HEK293T (cell line): ENCODE results near the gene SYTL2.

ENCODE experiments used
- CTCF ChIA-PET: fragments of 350-600 bp; formaldehyde crosslinking; extraction: SDS; loops from one replicate; lab custom pipeline; 2021; ENCODE audit warnings: antibody characterized with exemption, inconsistent platforms; lab: Yijun Ruan, JAX
- POLR2A ChIA-PET: fragments of 350-600 bp; formaldehyde crosslinking; extraction: SDS; loops from one replicate; lab custom pipeline; 2020; ENCODE audit warnings: antibody characterized with exemption, inconsistent platforms; lab: Yijun Ruan, JAX
- DNase-seq: peaks from one replicate; pipeline ENCODE4 v3.0.0; 2012; ENCODE audit warnings: mixed read lengths; ENCODE audit errors: extremely low spot score
- ARNT ChIP-seq: fragments of 450-650 bp; IDR thresholded peaks from 2 replicates; pipeline ENCODE4 v1.6.1; 2017; ENCODE audit warnings: mild to moderate bottlenecking
- BHLHE40 ChIP-seq: fragments of 450-650 bp; IDR thresholded peaks from 2 replicates; pipeline ENCODE4 v1.6.1; 2016; ENCODE audit warnings: mild to moderate bottlenecking, moderate library complexity, borderline replicate concordance
- CTBP1 ChIP-seq: fragments of 450-650 bp; IDR thresholded peaks from 2 replicates; pipeline ENCODE4 v1.6.1; 2016; ENCODE audit warnings: borderline replicate concordance
- ELF4 ChIP-seq: fragments of 450-650 bp; IDR thresholded peaks from 2 replicates; pipeline ENCODE4 v1.6.1; 2017; ENCODE audit warnings: antibody characterized with exemption
- FOXA1 ChIP-seq: fragments of 450-650 bp; IDR thresholded peaks from 2 replicates; pipeline ENCODE4 v1.6.1; 2016; ENCODE audit warnings: mild to moderate bottlenecking
- FOXK2 ChIP-seq: fragments of 450-650 bp; IDR thresholded peaks from 2 replicates; pipeline ENCODE4 v1.6.1; 2016; ENCODE audit warnings: mild to moderate bottlenecking
- FOXM1 ChIP-seq: fragments of 450-650 bp; IDR thresholded peaks from 2 replicates; pipeline ENCODE4 v1.6.1; 2017; ENCODE audit warnings: mild to moderate bottlenecking, borderline replicate concordance
- HDGF ChIP-seq: fragments of 450-650 bp; IDR thresholded peaks from 2 replicates; pipeline ENCODE4 v1.6.1; 2017; ENCODE audit warnings: antibody characterized with exemption, borderline replicate concordance
- L3MBTL2 ChIP-seq: fragments of 450-650 bp; conservative IDR thresholded peaks from 2 replicates; pipeline ENCODE4 v1.6.1; 2016; ENCODE audit warnings: mild to moderate bottlenecking
- LEF1 ChIP-seq: fragments of 450-650 bp; IDR thresholded peaks from 2 replicates; pipeline ENCODE4 v1.6.1; 2017; ENCODE audit warnings: mild to moderate bottlenecking, borderline replicate concordance
- NFRKB ChIP-seq: fragments of 450-650 bp; IDR thresholded peaks from 2 replicates; pipeline ENCODE4 v1.6.1; 2016; ENCODE audit warnings: mild to moderate bottlenecking, moderate library complexity
- SP1 ChIP-seq: fragments of 450-650 bp; IDR thresholded peaks from 2 replicates; pipeline ENCODE4 v1.6.1; 2017
- SUZ12 ChIP-seq: fragments of 450-650 bp; IDR thresholded peaks from 2 replicates; pipeline ENCODE4 v1.6.1; 2016; ENCODE audit warnings: mild to moderate bottlenecking
- TARDBP ChIP-seq: fragments of 450-650 bp; IDR thresholded peaks from 2 replicates; pipeline ENCODE4 v1.6.1; 2016
- ZNF384 ChIP-seq: fragments of 450-650 bp; IDR thresholded peaks from 2 replicates; pipeline ENCODE4 v1.6.1; 2016
- TF ChIP-seq, protein P1 (sequence below): fragments of 450-650 bp; IDR thresholded peaks from 2 replicates; pipeline ENCODE4 v1.6.1; 2016

The SYTL2 gene

DNA sequence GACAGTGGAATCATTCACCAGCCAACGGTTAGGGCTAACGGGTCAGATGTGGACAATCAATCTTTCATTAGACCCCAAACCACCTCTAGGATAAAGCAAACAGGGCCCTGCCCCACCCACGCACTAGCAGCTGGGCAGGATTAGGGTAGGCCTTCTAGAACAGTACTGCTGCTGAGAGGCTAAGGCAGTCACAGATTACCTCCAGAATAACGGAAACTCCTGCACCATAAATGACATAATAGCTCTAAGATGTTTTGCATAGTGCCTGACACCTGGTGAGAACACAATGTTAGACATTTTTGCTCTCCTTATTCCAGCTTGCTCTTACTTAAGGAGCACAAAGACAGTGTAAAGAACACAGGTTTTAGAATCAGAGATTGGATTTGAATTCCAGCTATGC, 1.8 kb downstream of the SYTL2 start:
- ChIA-PET POLR2A (interaction anchor here (0.9 kb wide), 1 partner anchor 144 kb away, joined by 3 read pairs; the partner anchor contains the start of gene CREBZF), CTCF (interaction anchor here (0.6 to 1.5 kb wide), 4 partner anchors 13 to 157 kb away, joined by 3 to 6 read pairs (median 3); no protein-coding TSS in a partner anchor)
- TF ChIP-seq ELF4 (no peak), FOXA1 (no peak), FOXM1 (no peak), CTBP1 (no peak), HDGF (no peak), SP1 (no peak), ZNF384 (no peak), FOXK2 (no peak), LEF1 (no peak), BHLHE40 (no peak), SUZ12 (no peak), L3MBTL2 (no peak), NFRKB (no peak), TARDBP (no peak), ARNT (no peak)
- TF ChIP-seq, protein P1, sequence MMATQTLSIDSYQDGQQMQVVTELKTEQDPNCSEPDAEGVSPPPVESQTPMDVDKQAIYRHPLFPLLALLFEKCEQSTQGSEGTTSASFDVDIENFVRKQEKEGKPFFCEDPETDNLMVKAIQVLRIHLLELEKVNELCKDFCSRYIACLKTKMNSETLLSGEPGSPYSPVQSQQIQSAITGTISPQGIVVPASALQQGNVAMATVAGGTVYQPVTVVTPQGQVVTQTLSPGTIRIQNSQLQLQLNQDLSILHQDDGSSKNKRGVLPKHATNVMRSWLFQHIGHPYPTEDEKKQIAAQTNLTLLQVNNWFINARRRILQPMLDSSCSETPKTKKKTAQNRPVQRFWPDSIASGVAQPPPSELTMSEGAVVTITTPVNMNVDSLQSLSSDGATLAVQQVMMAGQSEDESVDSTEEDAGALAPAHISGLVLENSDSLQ, result no peak
- no peak for DNase-seq

DNA sequence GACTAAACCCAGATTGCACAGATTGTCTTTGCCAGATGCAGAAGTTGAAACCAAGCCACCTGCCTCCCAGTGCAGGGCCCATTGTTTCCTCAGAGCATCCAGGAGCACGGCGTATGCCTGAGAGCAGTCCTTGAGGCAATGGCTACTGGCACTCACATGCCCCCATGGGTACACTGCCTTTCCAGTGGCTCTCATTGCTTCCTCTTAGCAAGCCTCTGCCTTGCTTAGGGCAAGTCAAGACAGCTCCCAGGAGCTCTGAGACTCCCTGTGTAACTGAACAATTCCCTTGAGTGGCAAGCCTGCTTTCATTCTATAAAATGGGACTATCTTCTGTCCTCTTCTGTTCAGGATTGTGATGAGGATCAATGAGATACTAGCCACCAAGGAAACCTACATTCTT, 4.1 kb downstream of the SYTL2 start:
- ChIA-PET POLR2A (no interaction called here), CTCF (no interaction called here)
- no peak for DNase-seq
- no peak for TF ChIP-seq ELF4
- no peak for TF ChIP-seq SP1
- TF ChIP-seq ARNT, result no peak
- TF ChIP-seq FOXA1, result no peak
- TF ChIP-seq FOXM1, result no peak
- TF ChIP-seq L3MBTL2, result no peak
- TF ChIP-seq, protein P1, result no peak
- no peak for TF ChIP-seq ZNF384
- TF ChIP-seq FOXK2, result no peak

DNA sequence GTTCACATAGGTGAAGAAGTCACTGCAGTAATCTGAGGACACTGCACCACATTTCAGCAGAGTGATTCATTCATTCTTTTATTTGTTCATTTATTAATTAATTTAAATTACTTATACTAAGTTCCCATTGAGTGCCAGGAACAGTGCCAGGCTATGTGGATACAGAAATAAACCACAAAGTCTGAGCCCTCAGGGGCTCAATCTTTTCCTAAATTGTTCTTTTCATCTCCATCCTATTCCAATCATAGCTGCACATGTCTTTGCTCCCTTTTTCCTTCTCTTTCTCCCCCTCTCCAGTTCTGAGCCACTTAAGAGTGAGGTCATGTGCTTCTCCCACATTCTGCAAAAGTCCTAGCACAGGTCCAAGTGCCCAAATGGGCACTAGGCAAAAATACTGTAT, 4.9 kb downstream of the SYTL2 start:
- POLR2A ChIA-PET, result no interaction called here

DNA sequence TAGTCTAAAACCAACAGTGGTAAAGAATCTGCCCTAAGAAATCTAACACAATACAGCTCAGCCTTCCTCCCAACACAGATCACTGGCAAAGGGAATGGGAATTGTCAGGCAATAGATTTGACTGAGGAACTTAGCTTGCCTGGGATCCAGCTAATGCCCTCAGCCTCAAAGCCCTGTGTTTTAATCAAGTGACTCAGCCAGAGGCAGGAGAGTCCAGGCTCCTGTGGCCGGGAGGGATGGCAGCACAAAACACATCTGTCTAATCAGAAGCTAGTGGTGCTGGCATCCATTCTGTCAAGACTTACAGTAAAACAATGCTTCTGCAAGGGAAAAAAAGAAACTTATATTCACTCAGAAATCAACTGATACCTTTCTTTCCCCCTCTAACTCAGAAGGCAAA, 5.6 kb downstream of the SYTL2 start:
- no peak for TF ChIP-seq FOXK2
- TF ChIP-seq FOXM1, result no peak
- no peak for TF ChIP-seq HDGF
- TF ChIP-seq, protein P1, result no peak
- TF ChIP-seq CTBP1, result no peak
- no peak for TF ChIP-seq ELF4
- TF ChIP-seq SP1, result no peak
- no peak for TF ChIP-seq ZNF384
- no peak for TF ChIP-seq SUZ12
- no peak for TF ChIP-seq L3MBTL2
- TF ChIP-seq NFRKB, result no peak
- no peak for TF ChIP-seq BHLHE40
- no peak for TF ChIP-seq FOXA1
- TF ChIP-seq LEF1, result no peak
- TF ChIP-seq ARNT, result no peak
- no peak for TF ChIP-seq TARDBP
- no peak for DNase-seq
- POLR2A ChIA-PET, result no interaction called here
- CTCF ChIA-PET, result no interaction called here

More for the DNA sequence above, 4.9 kb downstream of the SYTL2 start:
- CTCF ChIA-PET, result no interaction called here
- no peak for DNase-seq
- TF ChIP-seq L3MBTL2 (no peak), FOXK2 (no peak), HDGF (no peak), BHLHE40 (no peak), FOXM1 (no peak), SP1 (no peak), NFRKB (no peak), SUZ12 (no peak), FOXA1 (no peak), CTBP1 (no peak), TARDBP (no peak), ZNF384 (no peak)
- TF ChIP-seq, protein P1, result no peak

DNA sequence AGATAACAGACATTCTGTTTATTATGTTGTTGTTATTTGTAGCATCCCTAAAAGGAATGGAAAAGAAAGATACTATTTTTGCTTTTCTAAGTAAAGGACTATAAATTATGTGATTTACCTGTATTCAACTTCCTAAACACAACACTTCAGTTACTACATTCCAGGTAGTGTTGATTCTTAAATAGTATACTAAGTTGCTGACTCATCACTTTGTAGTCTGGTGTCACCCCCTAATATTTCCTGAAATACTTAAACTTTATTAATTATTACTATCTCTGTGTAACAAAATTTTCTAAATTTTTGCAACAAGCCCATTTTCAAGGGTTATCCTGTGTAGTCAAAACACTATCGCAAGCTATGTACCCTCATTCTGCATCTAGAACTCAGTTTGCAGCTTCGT, 7.0 kb downstream of the SYTL2 start:
- POLR2A ChIA-PET, result no interaction called here
- no peak for TF ChIP-seq FOXM1
- TF ChIP-seq CTBP1, result no peak
- TF ChIP-seq ARNT, result no peak
- no peak for TF ChIP-seq L3MBTL2
- TF ChIP-seq ELF4, result no peak
- DNase-seq, result no peak
- CTCF ChIA-PET, result no interaction called here

DNA sequence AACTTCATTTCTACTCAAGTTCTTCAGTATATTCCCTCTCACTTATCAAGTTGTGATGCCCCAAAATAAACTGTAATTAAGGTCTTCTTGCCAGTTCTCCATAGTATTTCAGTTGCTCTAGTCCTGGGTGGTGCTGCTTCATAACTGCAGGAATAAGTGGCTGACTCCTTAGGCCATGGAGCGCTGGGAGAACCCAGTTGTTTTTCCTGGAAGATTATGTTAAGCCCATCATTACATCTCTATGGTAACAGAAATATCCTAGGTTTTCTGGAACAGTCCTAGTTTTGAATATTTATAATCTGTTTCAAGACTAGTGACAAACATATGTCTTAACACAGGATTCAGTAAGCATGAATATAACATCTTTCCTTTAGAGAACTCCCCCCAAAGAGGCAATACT, 7.6 kb downstream of the SYTL2 start:
- no peak for DNase-seq
- TF ChIP-seq ELF4, result no peak
- TF ChIP-seq, protein P1, result no peak
- no peak for TF ChIP-seq ARNT
- no peak for TF ChIP-seq HDGF
- no peak for TF ChIP-seq FOXM1
- TF ChIP-seq FOXK2, result no peak
- no peak for TF ChIP-seq FOXA1
- no peak for TF ChIP-seq TARDBP
- TF ChIP-seq L3MBTL2, result no peak
- TF ChIP-seq LEF1, result no peak
- no peak for TF ChIP-seq SP1
- ChIA-PET CTCF (no interaction called here), POLR2A (no interaction called here)
